K562 (cell line): ENCODE measurements around the gene CBLL1. TPM values are rescaled to one million over a fixed set of nuclear protein-coding genes. Genes with fewer than 3 reads are reported as not detected.
A peak's percentile ranks its signal among the peaks of the same experiment; 100 is the strongest.

Source experiments
- E2F3 ChIP-seq: fragments of 250-450 bp; sonication (Bioruptor Pico); IDR thresholded peaks from 2 replicates; pipeline ENCODE4 v1.4.0; 2020; ENCODE audit warnings: mild to moderate bottlenecking
- ETV5 ChIP-seq: sonication (generic); formaldehyde crosslinking; IDR thresholded peaks from 2 replicates; pipeline ENCODE4 v1.4.0; 2020; ENCODE audit warnings: low read depth, mild to moderate bottlenecking, missing genetic modification reagents
- HCFC1 ChIP-seq: IDR thresholded peaks from 2 replicates; pipeline ENCODE4 v1.6.1; 2012; ENCODE audit warnings: low read depth, low read length, improper control_type of control experiment
- HMGXB4 ChIP-seq: sonication (generic); formaldehyde crosslinking; IDR thresholded peaks from 2 replicates; pipeline ENCODE4 v1.8.1; 2023; ENCODE audit warnings: mild to moderate bottlenecking, missing genetic modification reagents
- KLF6 ChIP-seq: fragments of 250-450 bp; sonication (Bioruptor Pico); IDR thresholded peaks from 2 replicates; pipeline ENCODE4 v1.4.0; 2020; ENCODE audit warnings: mild to moderate bottlenecking, moderate library complexity, borderline replicate concordance
- MAFK ChIP-seq: IDR thresholded peaks from 2 replicates; pipeline ENCODE4 v1.6.1; 2011; ENCODE audit warnings: low read length, improper control_type of control experiment
- MCM5 ChIP-seq: fragments of 450-650 bp; IDR thresholded peaks from 2 replicates; pipeline ENCODE4 v1.6.1; 2016; ENCODE audit warnings: low read depth
- NFIC ChIP-seq: fragments of 450-650 bp; IDR thresholded peaks from 2 replicates; pipeline ENCODE4 v1.6.1; 2017; ENCODE audit warnings: mild to moderate bottlenecking, inconsistent platforms
- NFYB ChIP-seq: IDR thresholded peaks from 2 replicates; pipeline ENCODE4 v1.6.1; 2011; ENCODE audit warnings: mild to moderate bottlenecking, moderate library complexity; ENCODE audit not compliant: insufficient read length; ENCODE audit errors: extremely low read depth
- PHF20 ChIP-seq: fragments of 450-650 bp; IDR thresholded peaks from 2 replicates; pipeline ENCODE4 v1.6.1; 2018; ENCODE audit not compliant: partially characterized antibody
- PRMT5 ChIP-seq: sonication (generic); formaldehyde crosslinking; IDR thresholded peaks from 2 replicates; pipeline ENCODE4 v1.5.0; 2020; ENCODE audit warnings: missing genetic modification reagents
- RBBP5 ChIP-seq: fragments of 200-600 bp; sonication (generic); IDR thresholded peaks from 2 replicates; pipeline ENCODE4 v1.6.1; 2012; ENCODE audit warnings: borderline replicate concordance, mild to moderate bottlenecking, low read length, control low read depth, inconsistent platforms; ENCODE audit not compliant: insufficient read depth, poor library complexity, severe bottlenecking
- RBM14 ChIP-seq: fragments of 200-400 bp; formaldehyde crosslinking; IDR thresholded peaks from 2 replicates; pipeline ENCODE4 v1.6.1; 2018; ENCODE audit warnings: low read depth, mild to moderate bottlenecking, low read length, moderate library complexity, borderline replicate concordance; ENCODE audit not compliant: insufficient read depth
- RBM15 ChIP-seq: fragments of 200-400 bp; formaldehyde crosslinking; IDR thresholded peaks from 2 replicates; pipeline ENCODE4 v1.6.1; 2018; ENCODE audit warnings: mild to moderate bottlenecking, low read length, moderate library complexity; ENCODE audit not compliant: insufficient read depth
- SIRT6 ChIP-seq: IDR thresholded peaks from one replicate; pipeline ENCODE4 v1.6.1; 2012; ENCODE audit warnings: low read depth, mild to moderate bottlenecking, control low read depth, inconsistent platforms, low read length, moderate library complexity
- SNAPC5 ChIP-seq: fragments of 250-450 bp; sonication (Bioruptor Pico); IDR thresholded peaks from 2 replicates; pipeline ENCODE4 v1.8.0; 2021; ENCODE audit warnings: moderate library complexity, mild to moderate bottlenecking, inconsistent platforms
- ZBTB7A ChIP-seq: IDR thresholded peaks from 2 replicates; pipeline ENCODE4 v1.6.1; 2011; ENCODE audit warnings: low read depth, mild to moderate bottlenecking, low read length, moderate library complexity, borderline replicate concordance; ENCODE audit not compliant: control insufficient read depth
- ZNF311 ChIP-seq: fragments of 250-450 bp; sonication (Bioruptor Pico); IDR thresholded peaks from 2 replicates; pipeline ENCODE4 v1.4.0; 2020; ENCODE audit warnings: mild to moderate bottlenecking, moderate library complexity
- ZZZ3 ChIP-seq: fragments of 450-650 bp; IDR thresholded peaks from 2 replicates; pipeline ENCODE4 v1.6.1; 2016; ENCODE audit warnings: antibody characterized with exemption, mild to moderate bottlenecking, moderate library complexity
- polyA plus RNA-seq, 8 experiments: library from polyadenylated mRNA; depleted of rRNA in 4 of 8; stranded (reverse) in 5 of 8; unstranded in 3 of 8; fragments of >200 nt; fragmentation: Nextera tagmentation in 2 of 8; fragmentation: Illumina TruSeq in 1 of 8; extraction: Ambion mirVana in 2 of 8; extraction: Trizol in 1 of 8; gene quantifications; 2 replicates each; pipeline versions ENCODE4 v1.2.1 to v1.2.3, GENCODE V29; 2011 to 2014; ENCODE audit warnings: inconsistent platforms in 1 of 8, missing spikeins in 1 of 8
- total RNA-seq, 7 experiments: library from RNA; depleted of rRNA in 6 of 7; stranded (reverse); fragments of >200 nt in 6 of 7; fragmentation: Illumina TruSeq in 2 of 7; extraction: Trizol in 2 of 7; gene quantifications; 2 replicates each; pipeline versions ENCODE4 v1.2.1 to v1.2.3, GENCODE V29; 2011 to 2021; ENCODE audit warnings: low replicate concordance in 1 of 7
- TF ChIP-seq, protein P1 (sequence below), 2 experiments: fragments of 250-450 bp in 1 of 2; fragments of 450-650 bp in 1 of 2; sonication (Bioruptor Pico) in 1 of 2; IDR thresholded peaks; 2 replicates each; pipeline versions ENCODE4 v1.6.1 to v1.8.0; 2016 to 2021; ENCODE audit warnings: mild to moderate bottlenecking in 2 of 2, moderate library complexity in 2 of 2, missing compliant biosample characterization in 1 of 2, missing genetic modification characterization in 1 of 2
- TF ChIP-seq, protein P2 (sequence below): sonication (generic); formaldehyde crosslinking; IDR thresholded peaks from 2 replicates; pipeline ENCODE4 v1.8.0; 2023; ENCODE audit warnings: mild to moderate bottlenecking, missing genetic modification reagents
- TF ChIP-seq, protein P3 (sequence below), 2 experiments: fragments of 450-650 bp in 1 of 2; sonication (generic) in 1 of 2; formaldehyde crosslinking in 1 of 2; IDR thresholded peaks in 1 of 2; conservative IDR thresholded peaks in 1 of 2; 2 replicates each; pipeline versions ENCODE4 v1.6.1 to v1.8.1; 2016 to 2023; ENCODE audit warnings: mild to moderate bottlenecking in 2 of 2, moderate library complexity in 2 of 2, inconsistent platforms in 1 of 2, missing genetic modification reagents in 1 of 2

The CBLL1 gene
- total and polyA plus RNA-seq, 9 of the 15 experiments (the other 6 are each of a cell fraction or from before 2014, with no cell fraction given): 14.7 to 67.9 (median 35.4) TPM

DNA sequence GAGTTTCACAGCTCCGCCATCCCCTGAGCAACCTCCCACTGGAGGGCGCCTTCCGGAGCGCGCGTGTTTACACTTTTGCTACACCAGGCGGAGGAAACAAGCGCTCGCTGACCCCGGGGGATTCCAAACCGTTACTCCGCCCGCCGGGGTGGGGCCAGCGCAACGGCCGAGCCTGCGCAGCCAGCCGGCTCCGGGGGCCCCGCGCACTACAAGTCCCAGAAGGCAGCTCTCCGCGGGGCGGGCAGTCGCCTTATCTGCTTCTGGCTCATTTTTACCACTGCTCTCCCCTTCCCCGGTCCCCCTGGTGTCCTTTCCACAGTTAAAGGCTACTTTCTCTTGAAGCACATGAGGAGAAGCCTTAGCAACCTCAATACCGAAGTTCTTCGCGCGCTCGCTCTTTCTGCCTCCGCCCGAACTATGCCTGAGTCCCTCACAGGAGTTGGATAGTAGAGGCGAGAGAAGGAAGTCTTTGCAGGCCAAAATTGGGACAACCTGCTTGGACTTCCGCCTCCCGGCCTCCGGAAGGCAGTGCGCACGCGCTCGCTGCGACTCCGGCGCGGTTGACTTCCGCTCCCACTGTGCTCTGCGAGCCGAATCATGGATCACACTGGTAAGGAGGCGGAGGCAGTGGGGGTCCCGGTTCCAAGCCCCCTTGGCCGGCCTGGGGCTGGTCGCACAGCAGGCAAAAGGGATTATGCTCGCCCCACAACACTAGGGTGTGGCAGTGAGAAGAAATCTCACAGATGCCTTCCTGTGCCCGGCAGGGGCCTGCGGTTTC, at the start of gene CBLL1 (continued):
- TF ChIP-seq, protein P1, sequence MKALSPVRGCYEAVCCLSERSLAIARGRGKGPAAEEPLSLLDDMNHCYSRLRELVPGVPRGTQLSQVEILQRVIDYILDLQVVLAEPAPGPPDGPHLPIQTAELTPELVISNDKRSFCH (CRISPR knock-in tag; IDR thresholded peaks at IDR 0.05): no peak
- TF ChIP-seq, protein P1 (tag; IDR thresholded peaks at IDR 0.05): 0 out of 2 replicates have a peak, but pooled peaks have one; percentile 4
- TF ChIP-seq ETV5 (CRISPR knock-in tag) (peak; percentile 44), NFIC (peak; percentile 50), SNAPC5 (CRISPR knock-in tag) (no peak), ZBTB7A (peak; percentile 99), ZNF311 (CRISPR knock-in tag) (no peak), RBM15 (no peak), HCFC1 (peak; percentile 93), E2F3 (CRISPR knock-in tag) (peak; percentile 6; the same call in 1 of the 2 replicates), PHF20 (peak; percentile 98), SIRT6 (no peak), NFYB (no peak), ZZZ3 (peak; percentile 87; the same call in 1 of the 2 replicates), HMGXB4 (CRISPR knock-in tag) (peak; percentile 79), MAFK (0 out of 2 replicates have a peak, but pooled peaks have one; percentile 2), KLF6 (peak; percentile 68; the same call in 1 of the 2 replicates), PRMT5 (CRISPR knock-in tag) (no peak), RBM14 (no peak), RBBP5 (peak; percentile 90), MCM5 (no peak)
- TF ChIP-seq, protein P2, sequence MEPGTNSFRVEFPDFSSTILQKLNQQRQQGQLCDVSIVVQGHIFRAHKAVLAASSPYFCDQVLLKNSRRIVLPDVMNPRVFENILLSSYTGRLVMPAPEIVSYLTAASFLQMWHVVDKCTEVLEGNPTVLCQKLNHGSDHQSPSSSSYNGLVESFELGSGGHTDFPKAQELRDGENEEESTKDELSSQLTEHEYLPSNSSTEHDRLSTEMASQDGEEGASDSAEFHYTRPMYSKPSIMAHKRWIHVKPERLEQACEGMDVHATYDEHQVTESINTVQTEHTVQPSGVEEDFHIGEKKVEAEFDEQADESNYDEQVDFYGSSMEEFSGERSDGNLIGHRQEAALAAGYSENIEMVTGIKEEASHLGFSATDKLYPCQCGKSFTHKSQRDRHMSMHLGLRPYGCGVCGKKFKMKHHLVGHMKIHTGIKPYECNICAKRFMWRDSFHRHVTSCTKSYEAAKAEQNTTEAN (CRISPR knock-in tag): 0 out of 2 replicates have a peak, but pooled peaks have one; percentile 0
- TF ChIP-seq, protein P3, sequence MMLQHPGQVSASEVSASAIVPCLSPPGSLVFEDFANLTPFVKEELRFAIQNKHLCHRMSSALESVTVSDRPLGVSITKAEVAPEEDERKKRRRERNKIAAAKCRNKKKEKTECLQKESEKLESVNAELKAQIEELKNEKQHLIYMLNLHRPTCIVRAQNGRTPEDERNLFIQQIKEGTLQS (IDR thresholded peaks at IDR 0.05): no peak
- TF ChIP-seq, protein P3 (CRISPR knock-in tag; conservative IDR thresholded peaks at IDR 0.05): peak; percentile 52; the same call in 1 of the 2 replicates
